AG10803 (cell line): ENCODE measurements around the gene ITGB3.

Source experiments
- DNase-seq: peaks from one replicate; pipeline ENCODE4 v3.0.0; 2010; ENCODE audit warnings: low read depth
- H3K4me3 ChIP-seq: 2 replicates; pipeline ENCODE4 v1.5.1; 2011; ENCODE audit warnings: mild to moderate bottlenecking, low read length, control low read depth
- CTCF ChIP-seq: conservative IDR thresholded peaks from 2 replicates; pipeline ENCODE4 v1.5.1; 2011; ENCODE audit warnings: mild to moderate bottlenecking, low read length, control low read depth, inconsistent platforms

Gene ITGB3

GRCh38 chr17:47325176-47325575 lies 71.5 kb downstream of the ITGB3 start:
- TF ChIP-seq CTCF, result no peak
- no peak overlapping the region for H3K4me3 ChIP-seq
- DNase-seq, result no peak

- H3K4me3 ChIP-seq, result no peak overlapping the region
- no peak for TF ChIP-seq CTCF
- DNase-seq, result no peak
Measured at GRCh38 chr17:47330548-47330947, 76.9 kb downstream of the ITGB3 start.

- no peak for DNase-seq
- no peak for TF ChIP-seq CTCF
- H3K4me3 ChIP-seq, result no peak overlapping the region
Measured at GRCh38 chr17:47332287-47332686, 78.7 kb downstream of the ITGB3 start.

- H3K4me3 ChIP-seq, result no peak overlapping the region
- no peak for TF ChIP-seq CTCF
- DNase-seq, result no peak
Measured at GRCh38 chr17:47335101-47335936, 81.7 kb downstream of the ITGB3 start.

- no peak for TF ChIP-seq CTCF
- H3K4me3 ChIP-seq, result no peak overlapping the region
- DNase-seq, result no peak
Measured at GRCh38 chr17:47338026-47338425, 84.4 kb downstream of the ITGB3 start.

- TF ChIP-seq CTCF, result no peak
- no peak for DNase-seq
- H3K4me3 ChIP-seq, result no peak overlapping the region
Measured at GRCh38 chr17:47352848-47353247, 99.2 kb downstream of the ITGB3 start.

GRCh38 chr17:47358652-47359051 lies 105.0 kb downstream of the ITGB3 start:
- no peak for DNase-seq
- no peak for TF ChIP-seq CTCF
- no peak overlapping the region for H3K4me3 ChIP-seq
